ENCODE data around the gene STK39. TPM values are rescaled to one million over a fixed set of nuclear protein-coding genes. Genes with fewer than 3 reads are reported as not detected.
"Not testable (repeated sequence)": the region's sequence is repeated elsewhere in the genome, so short reads cannot be mapped to it uniquely, and the experiment has no call there.

The STK39 gene
- total RNA-seq, 2 experiments from 2014 or later: 27.0 to 27.1 TPM

- Mint-ChIP-seq H3K27ac (no peak overlapping the region), H3K4me1 (peaks cover 6% of the 10 kb centered on the region), H3K27me3 (no peaks in the 10 kb centered on the region), H3K4me3 (no peak overlapping the region), H3K36me3 (peaks cover 12% of the 10 kb centered on the region), H3K9me3 (no peaks in the 10 kb centered on the region)
- DNase-seq: no peak
Observed at GRCh38 chr2:168136392-168136977, 110.9 kb downstream of the STK39 start.

DNA sequence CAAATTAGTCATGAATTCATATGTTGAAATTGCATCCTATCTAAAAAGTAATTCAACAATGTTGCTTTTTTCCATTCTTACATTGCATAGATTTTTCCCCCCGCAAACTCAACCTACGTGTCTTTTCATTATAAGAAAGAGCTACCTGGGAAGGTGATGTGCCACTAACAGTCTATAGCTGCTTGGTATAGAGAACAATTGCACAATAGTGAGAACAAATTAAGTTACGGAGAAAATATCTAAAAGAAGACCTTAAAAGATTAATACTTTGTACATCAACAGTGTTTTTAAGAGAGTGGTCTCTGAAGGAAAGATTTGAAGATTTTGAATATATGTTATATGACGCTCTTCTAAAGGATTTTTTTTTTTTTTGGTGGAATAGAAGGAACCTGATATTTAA is 111.8 kb downstream of the STK39 start:
- H3K4me3 Mint-ChIP-seq: no peak overlapping the region
- H3K36me3 Mint-ChIP-seq: peaks cover 12% of the 10 kb centered on the region
- no peaks in the 10 kb centered on the region for H3K9me3 Mint-ChIP-seq
- no peaks in the 10 kb centered on the region for H3K27me3 Mint-ChIP-seq
- H3K27ac Mint-ChIP-seq: no peak overlapping the region
- H3K4me1 Mint-ChIP-seq: peaks cover 6% of the 10 kb centered on the region
- no peak for DNase-seq

- DNase-seq: no peak
- Mint-ChIP-seq H3K9me3 (no peaks in the 10 kb centered on the region), H3K4me3 (no peak overlapping the region), H3K4me1 (peaks cover 8% of the 10 kb centered on the region), H3K27ac (no peak overlapping the region), H3K27me3 (no peaks in the 10 kb centered on the region), H3K36me3 (peaks cover 13% of the 10 kb centered on the region)
Observed at GRCh38 chr2:168135121-168135520, 112.3 kb downstream of the STK39 start.

GRCh38 chr2:168134485-168134884 is 112.9 kb downstream of the STK39 start:
- Mint-ChIP-seq H3K27ac (no peak overlapping the region), H3K4me1 (peaks cover 8% of the 10 kb centered on the region), H3K9me3 (no peaks in the 10 kb centered on the region), H3K4me3 (no peak overlapping the region), H3K36me3 (peaks cover 14% of the 10 kb centered on the region), H3K27me3 (no peaks in the 10 kb centered on the region)
- no peak for DNase-seq

GRCh38 chr2:168132389-168132788 is 115.0 kb downstream of the STK39 start:
- Mint-ChIP-seq H3K4me3 (no peak overlapping the region), H3K9me3 (no peaks in the 10 kb centered on the region), H3K27ac (no peak overlapping the region), H3K27me3 (no peaks in the 10 kb centered on the region), H3K36me3 (peaks cover 21% of the 10 kb centered on the region), H3K4me1 (peaks cover 4% of the 10 kb centered on the region)
- DNase-seq: no peak

DNA sequence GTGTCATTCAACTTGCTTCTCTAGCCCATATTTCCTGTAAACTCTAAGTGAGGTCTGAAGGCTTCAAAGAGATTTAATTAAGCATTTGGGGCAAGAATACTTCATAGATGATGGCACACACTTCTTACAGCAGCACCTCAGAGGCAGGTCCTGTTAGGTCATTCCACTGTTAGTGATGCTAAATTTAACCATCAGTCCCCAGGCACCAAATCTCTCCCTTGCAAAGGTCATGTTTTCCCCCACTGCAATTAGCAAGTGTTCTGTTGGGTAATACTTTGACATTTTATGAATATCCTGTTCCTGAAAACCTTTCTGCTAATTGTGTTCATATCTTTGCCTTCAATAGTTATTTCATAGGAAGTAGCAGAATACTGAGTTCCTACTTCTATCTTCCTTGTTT is 117.0 kb downstream of the STK39 start:
- peaks cover 22% of the 10 kb centered on the region for H3K36me3 Mint-ChIP-seq
- DNase-seq: no peak
- H3K4me3 Mint-ChIP-seq: no peak overlapping the region
- no peak overlapping the region for H3K27ac Mint-ChIP-seq
- H3K9me3 Mint-ChIP-seq: no peaks in the 10 kb centered on the region
- no peaks in the 10 kb centered on the region for H3K27me3 Mint-ChIP-seq
- peaks cover 2% of the 10 kb centered on the region for H3K4me1 Mint-ChIP-seq

GRCh38 chr2:168127371-168127770 is 120.0 kb downstream of the STK39 start:
- no peaks in the 10 kb centered on the region for H3K9me3 Mint-ChIP-seq
- peaks cover 24% of the 10 kb centered on the region for H3K36me3 Mint-ChIP-seq
- peaks cover 2% of the 10 kb centered on the region for H3K4me1 Mint-ChIP-seq
- no peak overlapping the region for H3K4me3 Mint-ChIP-seq
- no peak overlapping the region for H3K27ac Mint-ChIP-seq
- no peak for DNase-seq
- no peaks in the 10 kb centered on the region for H3K27me3 Mint-ChIP-seq

- not testable (repeated sequence) for H3K27me3 Mint-ChIP-seq, H3K4me1 Mint-ChIP-seq, DNase-seq, H3K27ac Mint-ChIP-seq, H3K4me3 Mint-ChIP-seq, H3K9me3 Mint-ChIP-seq
- peaks cover 16% of the 10 kb centered on the region for H3K36me3 Mint-ChIP-seq
Observed at GRCh38 chr2:168122210-168122609, 125.2 kb downstream of the STK39 start.

DNA sequence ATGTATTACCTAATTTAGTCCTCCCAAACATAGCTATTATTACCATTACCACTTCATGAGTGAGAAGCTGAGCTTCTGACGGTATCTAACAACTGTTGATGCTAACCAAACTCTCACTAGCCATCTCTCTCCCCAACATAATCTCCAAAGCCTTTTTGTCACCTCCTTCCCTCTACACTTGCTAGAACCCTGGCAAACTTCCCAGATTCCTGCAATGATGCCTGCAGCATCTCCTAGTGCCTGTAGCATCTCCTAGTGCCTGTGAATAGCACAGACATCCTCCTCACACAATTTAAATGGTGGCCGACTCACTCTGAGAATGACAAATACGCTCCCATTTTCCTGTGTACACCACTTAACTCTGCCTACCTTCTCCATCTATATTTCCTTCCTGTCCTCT is 126.7 kb downstream of the STK39 start:
- H3K27me3 Mint-ChIP-seq: no peaks in the 10 kb centered on the region

GRCh38 chr2:168120310-168120709 is 127.1 kb downstream of the STK39 start:
- H3K36me3 Mint-ChIP-seq: peaks cover 15% of the 10 kb centered on the region
- no peaks in the 10 kb centered on the region for H3K4me1 Mint-ChIP-seq
- no peak for DNase-seq
- H3K4me3 Mint-ChIP-seq: no peak overlapping the region
- no peaks in the 10 kb centered on the region for H3K9me3 Mint-ChIP-seq
- no peak overlapping the region for H3K27ac Mint-ChIP-seq
- H3K27me3 Mint-ChIP-seq: no peaks in the 10 kb centered on the region

More for the DNA sequence above, 126.7 kb downstream of the STK39 start:
- Mint-ChIP-seq H3K4me3 (no peak overlapping the region), H3K36me3 (peaks cover 15% of the 10 kb centered on the region), H3K9me3 (no peaks in the 10 kb centered on the region), H3K4me1 (no peaks in the 10 kb centered on the region), H3K27ac (no peak overlapping the region)
- no peak for DNase-seq

- Mint-ChIP-seq H3K9me3 (no peaks in the 10 kb centered on the region), H3K27ac (no peak overlapping the region), H3K4me1 (no peaks in the 10 kb centered on the region), H3K27me3 (no peaks in the 10 kb centered on the region), H3K36me3 (peaks cover 12% of the 10 kb centered on the region), H3K4me3 (no peak overlapping the region)
- DNase-seq: no peak
Observed at GRCh38 chr2:168119515-168120141, 127.8 kb downstream of the STK39 start.

- H3K27me3 Mint-ChIP-seq: no peaks in the 10 kb centered on the region
- H3K36me3 Mint-ChIP-seq: peaks cover 10% of the 10 kb centered on the region
- no peaks in the 10 kb centered on the region for H3K9me3 Mint-ChIP-seq
- H3K4me1 Mint-ChIP-seq: no peaks in the 10 kb centered on the region
- no peak for DNase-seq
- H3K27ac Mint-ChIP-seq: no peak overlapping the region
- no peak overlapping the region for H3K4me3 Mint-ChIP-seq
Observed at GRCh38 chr2:168118733-168119514, 128.5 kb downstream of the STK39 start.

GRCh38 chr2:168116448-168116847 is 130.9 kb downstream of the STK39 start:
- no peak overlapping the region for H3K4me3 Mint-ChIP-seq
- no peak for DNase-seq
- no peaks in the 10 kb centered on the region for H3K4me1 Mint-ChIP-seq
- no peaks in the 10 kb centered on the region for H3K9me3 Mint-ChIP-seq
- peaks cover 6% of the 10 kb centered on the region for H3K36me3 Mint-ChIP-seq
- H3K27me3 Mint-ChIP-seq: no peaks in the 10 kb centered on the region
- H3K27ac Mint-ChIP-seq: no peak overlapping the region

GRCh38 chr2:168114619-168115018 is 132.8 kb downstream of the STK39 start:
- Mint-ChIP-seq H3K4me3 (no peak overlapping the region), H3K36me3 (peaks cover 8% of the 10 kb centered on the region), H3K27me3 (no peaks in the 10 kb centered on the region), H3K9me3 (no peaks in the 10 kb centered on the region), H3K4me1 (no peaks in the 10 kb centered on the region), H3K27ac (no peak overlapping the region)
- no peak for DNase-seq

DNA sequence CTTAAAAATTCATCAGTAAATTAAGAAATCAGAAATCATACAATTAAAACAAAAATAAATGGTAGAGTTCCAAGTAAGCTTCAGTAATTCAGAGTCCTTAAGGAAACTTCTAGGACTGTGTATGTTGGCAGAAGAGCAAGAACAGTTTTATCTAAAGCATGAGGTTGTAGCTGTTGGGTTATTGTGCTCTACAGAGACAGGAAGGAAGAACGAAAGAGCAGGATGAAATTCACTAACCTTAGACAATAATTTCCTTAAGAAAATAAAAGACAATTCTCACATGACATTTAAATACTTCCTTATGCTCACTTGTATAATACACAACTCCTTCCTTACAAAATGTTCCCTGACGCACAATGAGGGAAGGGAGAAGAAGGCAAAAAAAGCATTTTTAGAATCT is 133.4 kb downstream of the STK39 start:
- no peaks in the 10 kb centered on the region for H3K27me3 Mint-ChIP-seq
- peaks cover 8% of the 10 kb centered on the region for H3K36me3 Mint-ChIP-seq
- DNase-seq: no peak
- H3K27ac Mint-ChIP-seq: no peak overlapping the region
- no peak overlapping the region for H3K4me3 Mint-ChIP-seq
- H3K9me3 Mint-ChIP-seq: no peaks in the 10 kb centered on the region
- H3K4me1 Mint-ChIP-seq: no peaks in the 10 kb centered on the region

GRCh38 chr2:168107322-168107721 is 140.1 kb downstream of the STK39 start:
- H3K36me3 Mint-ChIP-seq: peaks cover 13% of the 10 kb centered on the region
- no peak overlapping the region for H3K4me3 Mint-ChIP-seq
- no peaks in the 10 kb centered on the region for H3K4me1 Mint-ChIP-seq
- no peak overlapping the region for H3K27ac Mint-ChIP-seq
- no peaks in the 10 kb centered on the region for H3K9me3 Mint-ChIP-seq
- H3K27me3 Mint-ChIP-seq: no peaks in the 10 kb centered on the region
- DNase-seq: no peak

Data from activated naive CD8-positive, alpha-beta T cell treated with anti-CD3 and anti-CD28 coated beads for 36 hours (primary cell).